Hepatocyte (in vitro differentiated cells): Measurements from ENCODE around the gene FOXRED1. TPM values are rescaled to one million over a fixed set of nuclear protein-coding genes. Genes with fewer than 3 reads are reported as not detected.

ENCODE experiments used
- DNase-seq: peaks from one replicate; pipeline ENCODE4 v3.0.0-alpha.2; 2016; ENCODE audit warnings: low spot score
- H2AFZ ChIP-seq: fragments of 200-600 bp; sonication (generic); 2 replicates; pipeline ENCODE4 v1.6.0; 2016; ENCODE audit warnings: antibody characterized with exemption, mild to moderate bottlenecking
- H3K27ac ChIP-seq: fragments of 200-600 bp; sonication (generic); 2 replicates; pipeline ENCODE4 v1.5.1; 2016; ENCODE audit warnings: mild to moderate bottlenecking
- H3K27me3 ChIP-seq: fragments of 200-600 bp; sonication (generic); 2 replicates; pipeline ENCODE4 v1.6.1; 2016
- H3K36me3 ChIP-seq: fragments of 200-600 bp; sonication (generic); replicated peaks from 2 replicates; pipeline ENCODE4 v1.5.1; 2016; ENCODE audit warnings: low read depth; ENCODE audit not compliant: insufficient read depth
- H3K4me1 ChIP-seq: fragments of 200-600 bp; sonication (generic); 2 replicates; pipeline ENCODE4 v1.5.1; 2016; ENCODE audit warnings: mild to moderate bottlenecking, moderate library complexity; ENCODE audit not compliant: insufficient read depth
- H3K4me2 ChIP-seq: fragments of 200-600 bp; sonication (generic); 2 replicates; pipeline ENCODE4 v1.6.0; 2016
- H3K4me3 ChIP-seq: fragments of 200-600 bp; sonication (generic); 2 replicates; pipeline ENCODE4 v1.5.1; 2016; ENCODE audit warnings: mild to moderate bottlenecking
- H3K79me2 ChIP-seq: fragments of 200-600 bp; sonication (generic); 2 replicates; pipeline ENCODE4 v1.6.0; 2017; ENCODE audit warnings: mild to moderate bottlenecking
- H3K9me2 ChIP-seq: fragments of 200-600 bp; sonication (generic); replicated peaks from 2 replicates; pipeline ENCODE4 v1.6.0; 2017; ENCODE audit warnings: mild to moderate bottlenecking; ENCODE audit not compliant: insufficient read depth
- H3K9me3 ChIP-seq: fragments of 200-600 bp; sonication (generic); 2 replicates; pipeline ENCODE4 v1.5.1; 2016; ENCODE audit warnings: low read depth, mild to moderate bottlenecking
- H4K20me1 ChIP-seq: fragments of 200-600 bp; sonication (generic); 2 replicates; pipeline ENCODE4 v1.6.0; 2016; ENCODE audit warnings: mild to moderate bottlenecking; ENCODE audit not compliant: insufficient read depth, poor library complexity, severe bottlenecking
- EZH2 ChIP-seq: fragments of 200-600 bp; sonication (generic); IDR thresholded peaks from 2 replicates; pipeline ENCODE4 v1.6.1; 2016; ENCODE audit warnings: antibody characterized with exemption, mild to moderate bottlenecking, borderline replicate concordance
- EZH2phosphoT487 ChIP-seq: fragments of 200-600 bp; sonication (generic); IDR thresholded peaks from one replicate; pipeline ENCODE4 v1.6.1; 2018; ENCODE audit warnings: antibody characterized with exemption, mild to moderate bottlenecking, low read depth, moderate library complexity; ENCODE audit not compliant: unreplicated experiment, severe bottlenecking
- WGBS: methylation state at CpG from one replicate; pipeline ENCODE4 v1.1.6; 2016; ENCODE audit warnings: low lambda C conversion rate; ENCODE audit errors: missing lambda C conversion rate; 5-methylcytosine and 5-hydroxymethylcytosine counted together
- polyA plus RNA-seq: library from polyadenylated mRNA; unstranded; fragments of >200 nt; fragmentation: Nextera tagmentation; extraction: Ambion mirVana; gene quantifications from 2 replicates; pipeline ENCODE4 v1.2.1, GENCODE V29; 2016
- total RNA-seq: library from RNA; depleted of rRNA; stranded (reverse); fragments of >200 nt; gene quantifications from 2 replicates; pipeline ENCODE4 v1.2.3, GENCODE V29; 2014
- TF ChIP-seq, protein P1 (sequence below): fragments of 200-600 bp; sonication (generic); IDR thresholded peaks from 2 replicates; pipeline ENCODE4 v1.5.1; 2016; ENCODE audit warnings: antibody characterized with exemption, mild to moderate bottlenecking; ENCODE audit not compliant: poor library complexity

The FOXRED1 gene
- total and polyA plus RNA-seq, 2 experiments from 2014 or later, result 28.8 to 46.1 TPM

DNA sequence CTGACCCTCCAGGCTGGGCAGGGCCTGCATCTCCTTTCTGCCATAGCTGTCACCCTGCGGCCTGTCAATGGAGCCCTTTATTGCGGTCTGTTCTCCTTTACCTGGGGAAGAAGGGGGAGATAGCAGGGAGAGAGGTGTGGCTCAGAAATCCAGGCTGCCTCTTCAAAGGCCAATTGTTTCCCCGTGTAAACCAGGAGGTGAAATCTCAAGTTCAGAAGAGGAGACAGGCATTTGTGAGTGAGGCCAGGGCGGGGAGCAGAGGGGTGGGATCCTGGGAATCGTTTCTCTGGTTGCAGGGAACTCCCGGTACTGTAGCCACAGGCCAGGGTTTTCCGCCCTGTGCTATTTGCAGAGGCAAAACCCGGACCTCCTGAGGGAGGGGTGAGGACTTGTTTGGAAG is 44.0 kb downstream of the FOXRED1 start:
- Histone ChIP-seq H3K9me2 (no peaks in the 10 kb centered on the region), H2AFZ (no peak overlapping the region), H3K27me3 (no peaks in the 10 kb centered on the region), H3K4me3 (no peak overlapping the region), H3K9me3 (no peaks in the 10 kb centered on the region), H4K20me1 (no peaks in the 10 kb centered on the region), H3K4me2 (no peak overlapping the region), H3K4me1 (peaks cover 22% of the 10 kb centered on the region), H3K27ac (peak overlapping the region; percentile 63), H3K79me2 (peaks cover 7% of the 10 kb centered on the region), H3K36me3 (no peaks in the 10 kb centered on the region)
- no peak for DNase-seq
- WGBS, result 47% methylated on average over 8 of the region's 8 CpGs
- TF ChIP-seq EZH2phosphoT487 (no peak), EZH2 (no peak)
- TF ChIP-seq, protein P1, sequence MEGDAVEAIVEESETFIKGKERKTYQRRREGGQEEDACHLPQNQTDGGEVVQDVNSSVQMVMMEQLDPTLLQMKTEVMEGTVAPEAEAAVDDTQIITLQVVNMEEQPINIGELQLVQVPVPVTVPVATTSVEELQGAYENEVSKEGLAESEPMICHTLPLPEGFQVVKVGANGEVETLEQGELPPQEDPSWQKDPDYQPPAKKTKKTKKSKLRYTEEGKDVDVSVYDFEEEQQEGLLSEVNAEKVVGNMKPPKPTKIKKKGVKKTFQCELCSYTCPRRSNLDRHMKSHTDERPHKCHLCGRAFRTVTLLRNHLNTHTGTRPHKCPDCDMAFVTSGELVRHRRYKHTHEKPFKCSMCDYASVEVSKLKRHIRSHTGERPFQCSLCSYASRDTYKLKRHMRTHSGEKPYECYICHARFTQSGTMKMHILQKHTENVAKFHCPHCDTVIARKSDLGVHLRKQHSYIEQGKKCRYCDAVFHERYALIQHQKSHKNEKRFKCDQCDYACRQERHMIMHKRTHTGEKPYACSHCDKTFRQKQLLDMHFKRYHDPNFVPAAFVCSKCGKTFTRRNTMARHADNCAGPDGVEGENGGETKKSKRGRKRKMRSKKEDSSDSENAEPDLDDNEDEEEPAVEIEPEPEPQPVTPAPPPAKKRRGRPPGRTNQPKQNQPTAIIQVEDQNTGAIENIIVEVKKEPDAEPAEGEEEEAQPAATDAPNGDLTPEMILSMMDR, result no peak

DNA sequence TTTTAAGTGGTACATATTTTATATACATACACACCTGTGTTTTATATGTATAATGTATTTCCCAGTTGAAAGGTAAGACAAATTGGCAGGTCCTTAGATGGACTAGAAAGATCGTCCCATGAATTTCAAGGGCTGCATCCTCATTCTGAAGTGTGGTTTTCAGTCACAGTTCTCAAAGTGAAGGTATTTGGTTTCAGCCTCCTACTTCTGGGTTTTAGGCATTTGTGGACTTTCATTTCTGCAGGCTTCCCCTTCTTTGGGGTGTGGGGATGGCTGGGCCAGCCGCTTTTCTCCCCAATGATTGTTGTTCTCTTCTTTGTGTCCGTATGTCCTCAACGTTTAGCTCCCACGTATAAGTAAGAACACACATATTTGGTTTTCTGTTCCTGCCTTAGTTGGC is 44.9 kb downstream of the FOXRED1 start:
- no peaks in the 10 kb centered on the region for H3K27me3 ChIP-seq
- no peaks in the 10 kb centered on the region for H3K36me3 ChIP-seq
- no peak overlapping the region for H3K4me3 ChIP-seq
- 93% methylated on average over 5 of the region's 5 CpGs for WGBS
- no peaks in the 10 kb centered on the region for H4K20me1 ChIP-seq
- DNase-seq, result no peak
- H3K4me2 ChIP-seq, result no peak overlapping the region
- peaks cover 27% of the 10 kb centered on the region for H3K4me1 ChIP-seq
- no peak for TF ChIP-seq EZH2phosphoT487
- no peak for TF ChIP-seq EZH2
- TF ChIP-seq, protein P1, result no peak
- H3K79me2 ChIP-seq, result peaks cover 7% of the 10 kb centered on the region
- no peaks in the 10 kb centered on the region for H3K9me2 ChIP-seq
- no peaks in the 10 kb centered on the region for H3K9me3 ChIP-seq
- no peak overlapping the region for H3K27ac ChIP-seq
- H2AFZ ChIP-seq, result no peak overlapping the region

DNA sequence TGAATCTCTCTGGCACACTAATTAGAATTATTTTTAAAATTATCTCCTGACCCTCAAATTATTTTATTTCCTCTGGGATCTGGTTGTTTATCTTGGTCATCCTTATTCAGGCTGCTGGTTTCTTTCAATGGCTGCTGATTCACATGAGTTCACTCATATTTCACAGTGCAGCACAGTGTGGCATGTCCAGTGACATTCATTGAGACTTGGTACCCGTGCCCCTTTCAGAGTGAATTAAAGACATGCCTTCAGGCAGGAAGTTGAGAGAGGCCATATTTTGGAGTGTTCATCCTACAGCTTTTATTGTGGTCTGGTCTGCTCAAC is 48.4 kb downstream of the FOXRED1 start:
- H3K36me3 ChIP-seq, result no peaks in the 10 kb centered on the region
- peaks cover 7% of the 10 kb centered on the region for H3K79me2 ChIP-seq
- 50% methylated on average over 1 of the region's 1 CpG for WGBS
- H3K9me2 ChIP-seq, result no peaks in the 10 kb centered on the region
- H3K4me2 ChIP-seq, result peak overlapping the region; percentile 55
- no peak overlapping the region for H2AFZ ChIP-seq
- no peak for DNase-seq
- peaks cover 32% of the 10 kb centered on the region for H3K4me1 ChIP-seq
- H3K27ac ChIP-seq, result peak overlapping the region; percentile 93
- H3K27me3 ChIP-seq, result no peaks in the 10 kb centered on the region
- H4K20me1 ChIP-seq, result no peaks in the 10 kb centered on the region
- no peak overlapping the region for H3K4me3 ChIP-seq
- TF ChIP-seq, protein P1, result no peak
- TF ChIP-seq EZH2phosphoT487 (no peak), EZH2 (no peak)
- no peaks in the 10 kb centered on the region for H3K9me3 ChIP-seq
